Mammary epithelial cell (primary cell): ENCODE measurements around the gene MPP1.

Experiments
- EZH2 ChIP-seq: IDR thresholded peaks from 2 replicates; pipeline ENCODE4 v1.6.1; 2012; ENCODE audit warnings: low read length, inconsistent platforms, borderline replicate concordance
- TF ChIP-seq, protein P1 (sequence below), 2 donors: IDR thresholded peaks in 1 of 2; conservative IDR thresholded peaks in 1 of 2; 2 replicates each; pipeline ENCODE4 v1.5.1; 2011 to 2012; ENCODE audit warnings: inconsistent platforms in 2 of 2, low read length in 2 of 2, mild to moderate bottlenecking in 2 of 2, control low read depth in 1 of 2, low read depth in 1 of 2; ENCODE audit not compliant: insufficient read depth in 1 of 2; ENCODE audit errors: extremely low read depth in 1 of 2

DNA sequence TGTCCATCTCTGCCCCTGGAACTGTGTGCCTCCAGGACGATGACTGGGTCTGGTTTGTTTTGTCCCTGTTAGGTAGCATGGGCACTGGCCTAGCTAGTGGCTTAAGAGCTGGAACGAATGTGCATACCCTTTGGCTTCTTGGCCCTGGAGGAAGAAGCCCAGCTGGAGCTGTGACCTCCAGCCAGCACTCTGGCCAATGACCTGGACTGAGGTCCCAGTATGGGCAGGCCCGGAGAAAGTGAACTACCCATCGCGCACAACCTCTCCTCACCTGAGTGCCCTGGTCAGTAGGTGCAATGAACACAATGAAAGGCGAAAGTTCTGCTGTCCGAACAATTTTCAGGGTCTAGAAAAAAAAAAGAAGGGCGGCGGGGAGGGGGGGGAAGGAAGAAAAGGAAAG, 24.3 kb downstream of the MPP1 start:
- TF ChIP-seq, protein P1, sequence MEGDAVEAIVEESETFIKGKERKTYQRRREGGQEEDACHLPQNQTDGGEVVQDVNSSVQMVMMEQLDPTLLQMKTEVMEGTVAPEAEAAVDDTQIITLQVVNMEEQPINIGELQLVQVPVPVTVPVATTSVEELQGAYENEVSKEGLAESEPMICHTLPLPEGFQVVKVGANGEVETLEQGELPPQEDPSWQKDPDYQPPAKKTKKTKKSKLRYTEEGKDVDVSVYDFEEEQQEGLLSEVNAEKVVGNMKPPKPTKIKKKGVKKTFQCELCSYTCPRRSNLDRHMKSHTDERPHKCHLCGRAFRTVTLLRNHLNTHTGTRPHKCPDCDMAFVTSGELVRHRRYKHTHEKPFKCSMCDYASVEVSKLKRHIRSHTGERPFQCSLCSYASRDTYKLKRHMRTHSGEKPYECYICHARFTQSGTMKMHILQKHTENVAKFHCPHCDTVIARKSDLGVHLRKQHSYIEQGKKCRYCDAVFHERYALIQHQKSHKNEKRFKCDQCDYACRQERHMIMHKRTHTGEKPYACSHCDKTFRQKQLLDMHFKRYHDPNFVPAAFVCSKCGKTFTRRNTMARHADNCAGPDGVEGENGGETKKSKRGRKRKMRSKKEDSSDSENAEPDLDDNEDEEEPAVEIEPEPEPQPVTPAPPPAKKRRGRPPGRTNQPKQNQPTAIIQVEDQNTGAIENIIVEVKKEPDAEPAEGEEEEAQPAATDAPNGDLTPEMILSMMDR (conservative IDR thresholded peaks at IDR 0.05 in 1 of 2, IDR thresholded peaks at IDR 0.05 in 1 of 2; ENCODE audit: extremely low read depth in 1 of 2, insufficient read depth in 1 of 2, low read depth in 1 of 2, low read length in 2 of 2) = no peak
- no peak for TF ChIP-seq EZH2
